Rectal smooth muscle tissue (tissue), 1 donor: Measurements from ENCODE around the gene HLCS.

Experiments
- H3K27ac ChIP-seq: one replicate; pipeline ENCODE4 v1.7.0; 2013; ENCODE audit warnings: low read depth, low read length, inconsistent platforms
- H3K27me3 ChIP-seq: one replicate; pipeline ENCODE4 v1.7.0; 2013; ENCODE audit warnings: low read length; ENCODE audit not compliant: control insufficient read depth, insufficient read depth
- H3K36me3 ChIP-seq: one replicate; pipeline ENCODE4 v1.7.0; 2013; ENCODE audit warnings: low read length; ENCODE audit not compliant: control insufficient read depth, insufficient read depth
- H3K4me1 ChIP-seq: one replicate; pipeline ENCODE4 v1.7.0; 2013; ENCODE audit warnings: low read length; ENCODE audit not compliant: control insufficient read depth, insufficient read depth
- H3K4me3 ChIP-seq: one replicate; pipeline ENCODE4 v1.7.0; 2013; ENCODE audit warnings: low read length
- H3K9ac ChIP-seq: one replicate; pipeline ENCODE4 v1.7.0; 2013; ENCODE audit warnings: low read length

HLCS gene

GRCh38 chr21:36850372-36850771 lies 116.1 kb downstream of the HLCS start:
- Histone ChIP-seq H3K27ac (no peak overlapping the region), H3K4me1 (no peaks in the 10 kb centered on the region), H3K4me3 (no peak overlapping the region), H3K27me3 (no peaks in the 10 kb centered on the region), H3K9ac (no peak overlapping the region), H3K36me3 (no peaks in the 10 kb centered on the region)

GRCh38 chr21:36849461-36850105 lies 116.9 kb downstream of the HLCS start:
- Histone ChIP-seq H3K27ac (no peak overlapping the region), H3K36me3 (no peaks in the 10 kb centered on the region), H3K9ac (no peak overlapping the region), H3K4me3 (no peak overlapping the region), H3K27me3 (no peaks in the 10 kb centered on the region), H3K4me1 (no peaks in the 10 kb centered on the region)

DNA sequence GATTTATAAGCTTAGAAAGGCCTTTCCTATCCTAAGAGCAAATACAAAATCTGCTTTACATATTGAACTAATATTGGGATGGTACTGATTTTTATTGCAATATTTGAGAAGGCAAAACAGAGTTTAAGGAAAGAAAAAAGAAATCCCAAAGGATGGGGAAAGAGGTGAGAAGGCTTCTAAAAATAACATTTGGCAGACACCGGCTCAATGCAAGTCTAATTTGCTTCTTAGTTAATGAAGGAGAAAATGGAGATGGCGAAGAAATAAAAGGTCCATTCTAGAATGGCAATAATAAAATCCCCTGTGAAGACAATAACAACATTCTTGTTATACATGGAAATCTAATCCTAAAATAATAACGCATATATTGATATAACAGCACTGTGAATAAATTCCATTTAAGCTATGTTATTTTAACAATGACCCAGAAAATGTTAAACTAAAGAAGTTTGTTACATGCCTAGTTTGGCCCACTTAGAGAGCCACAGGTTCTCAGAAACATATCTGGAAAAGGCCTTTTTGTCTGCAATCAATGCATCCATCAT lies 117.7 kb downstream of the HLCS start:
- H3K27me3 ChIP-seq: no peaks in the 10 kb centered on the region

DNA sequence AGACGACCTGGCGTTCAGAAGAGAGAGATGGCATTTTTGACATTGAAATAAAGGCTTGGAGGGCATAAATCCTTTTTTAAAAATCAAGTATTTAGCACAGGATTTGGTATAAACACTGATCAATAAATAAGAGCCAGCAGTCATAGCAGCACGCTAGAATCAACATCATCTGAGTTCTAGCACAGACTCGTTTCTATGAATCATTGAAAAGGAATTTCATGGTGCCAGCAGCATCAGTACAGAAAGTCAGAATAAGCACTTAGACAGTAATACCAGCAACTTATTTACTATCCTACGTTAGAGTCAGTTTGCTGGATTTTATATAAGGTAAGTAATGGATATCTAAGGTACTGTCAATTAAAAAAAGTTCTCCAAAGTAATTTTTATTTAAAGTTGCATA lies 119.3 kb downstream of the HLCS start:
- H3K27me3 ChIP-seq: no peaks in the 10 kb centered on the region
- H3K9ac ChIP-seq: no peak overlapping the region
- no peak overlapping the region for H3K4me3 ChIP-seq
- H3K27ac ChIP-seq: no peak overlapping the region
- no peaks in the 10 kb centered on the region for H3K4me1 ChIP-seq
- no peaks in the 10 kb centered on the region for H3K36me3 ChIP-seq

More for the DNA sequence above, 117.7 kb downstream of the HLCS start:
- Histone ChIP-seq H3K4me1 (no peaks in the 10 kb centered on the region), H3K27ac (no peak overlapping the region), H3K9ac (no peak overlapping the region), H3K4me3 (no peak overlapping the region), H3K36me3 (no peaks in the 10 kb centered on the region)

DNA sequence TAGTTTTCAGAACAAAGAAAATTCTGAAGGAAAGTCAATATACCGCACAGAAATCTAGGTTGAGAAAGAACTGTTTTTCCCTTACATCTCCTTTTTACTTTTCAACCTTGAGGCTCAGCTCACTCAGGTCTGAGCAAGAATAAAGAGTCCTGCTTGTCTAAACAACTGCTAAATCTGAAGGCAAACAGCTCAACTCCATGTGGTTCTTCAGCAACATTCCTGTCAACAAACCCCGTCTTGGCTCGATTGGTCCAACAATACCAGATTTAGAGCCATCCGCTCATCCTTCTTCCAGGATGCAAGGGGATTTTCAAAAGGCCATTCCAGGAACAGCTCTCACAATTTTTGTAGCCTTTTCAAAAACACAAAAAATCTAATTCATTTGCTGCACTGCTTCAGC lies 119.8 kb downstream of the HLCS start:
- Histone ChIP-seq H3K36me3 (no peaks in the 10 kb centered on the region), H3K27me3 (no peaks in the 10 kb centered on the region), H3K27ac (no peak overlapping the region), H3K9ac (no peak overlapping the region), H3K4me3 (no peak overlapping the region), H3K4me1 (no peaks in the 10 kb centered on the region)

- Histone ChIP-seq H3K9ac (no peak overlapping the region), H3K27ac (no peak overlapping the region), H3K4me1 (no peaks in the 10 kb centered on the region), H3K27me3 (no peaks in the 10 kb centered on the region), H3K36me3 (no peaks in the 10 kb centered on the region), H3K4me3 (no peak overlapping the region)
Observed at GRCh38 chr21:36845790-36846189, 120.7 kb downstream of the HLCS start.

DNA sequence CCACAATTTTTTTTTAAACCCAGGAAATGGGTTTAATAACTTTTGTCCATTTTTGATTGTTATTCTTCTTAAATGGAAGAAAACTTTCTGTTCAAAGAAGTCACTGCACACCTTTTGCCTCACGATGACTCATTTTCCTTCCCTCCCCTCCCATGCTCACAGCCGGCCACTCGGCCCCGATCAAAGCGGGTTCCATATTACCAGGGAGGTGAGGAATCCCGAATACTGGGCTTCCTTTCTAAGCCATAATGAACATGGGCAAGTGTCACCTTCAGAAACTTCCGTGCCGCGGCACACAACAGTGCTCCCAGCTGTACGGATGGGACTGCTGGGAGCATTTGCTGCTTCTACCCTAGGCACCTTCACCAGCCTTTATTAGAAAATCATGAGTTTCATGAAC lies 121.4 kb downstream of the HLCS start:
- Histone ChIP-seq H3K4me1 (no peaks in the 10 kb centered on the region), H3K27ac (no peak overlapping the region), H3K36me3 (no peaks in the 10 kb centered on the region), H3K4me3 (no peak overlapping the region), H3K9ac (no peak overlapping the region), H3K27me3 (no peaks in the 10 kb centered on the region)

DNA sequence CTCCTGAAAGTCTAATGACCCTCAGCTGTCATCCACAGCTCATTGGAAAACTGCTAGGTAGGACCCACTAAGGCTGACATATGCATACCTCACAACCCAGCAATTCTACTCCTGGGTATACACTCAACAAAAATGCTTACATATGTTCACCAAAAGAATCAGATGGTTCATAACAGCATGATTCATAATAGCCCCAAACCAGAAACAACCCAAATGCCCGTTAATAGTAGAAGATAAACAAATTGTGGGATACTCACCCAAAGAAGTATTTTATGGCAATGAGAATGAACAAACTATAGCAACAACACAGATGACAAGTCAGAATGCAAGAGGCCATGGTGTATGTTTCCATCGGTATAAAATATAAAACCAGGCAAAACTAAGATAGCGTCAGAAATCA lies 124.6 kb downstream of the HLCS start:
- H3K36me3 ChIP-seq: no peaks in the 10 kb centered on the region
- no peak overlapping the region for H3K27ac ChIP-seq
- H3K4me1 ChIP-seq: no peaks in the 10 kb centered on the region
- H3K9ac ChIP-seq: no peak overlapping the region
- H3K27me3 ChIP-seq: no peaks in the 10 kb centered on the region
- H3K4me3 ChIP-seq: no peak overlapping the region

DNA sequence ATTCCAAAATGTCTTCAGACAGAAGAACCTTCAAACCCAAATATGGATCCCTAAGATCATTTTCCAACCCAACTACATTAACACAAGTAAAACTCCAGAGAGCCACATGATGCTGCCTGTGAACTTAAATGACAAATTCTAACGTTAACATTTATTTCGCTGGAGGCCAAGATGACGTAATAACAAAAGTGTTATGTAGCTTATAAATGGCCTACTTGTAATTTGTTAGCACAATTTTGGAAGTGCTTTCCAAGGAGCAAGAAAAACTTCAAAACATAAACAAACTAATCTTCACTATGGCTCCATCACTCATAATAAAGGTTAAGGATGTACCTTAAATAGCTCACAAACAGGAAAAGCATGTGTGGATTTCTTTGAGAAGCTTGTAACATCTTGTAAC lies 126.7 kb downstream of the HLCS start:
- Histone ChIP-seq H3K27ac (no peak overlapping the region), H3K4me3 (no peak overlapping the region), H3K9ac (no peak overlapping the region), H3K4me1 (no peaks in the 10 kb centered on the region), H3K27me3 (no peaks in the 10 kb centered on the region), H3K36me3 (no peaks in the 10 kb centered on the region)

DNA sequence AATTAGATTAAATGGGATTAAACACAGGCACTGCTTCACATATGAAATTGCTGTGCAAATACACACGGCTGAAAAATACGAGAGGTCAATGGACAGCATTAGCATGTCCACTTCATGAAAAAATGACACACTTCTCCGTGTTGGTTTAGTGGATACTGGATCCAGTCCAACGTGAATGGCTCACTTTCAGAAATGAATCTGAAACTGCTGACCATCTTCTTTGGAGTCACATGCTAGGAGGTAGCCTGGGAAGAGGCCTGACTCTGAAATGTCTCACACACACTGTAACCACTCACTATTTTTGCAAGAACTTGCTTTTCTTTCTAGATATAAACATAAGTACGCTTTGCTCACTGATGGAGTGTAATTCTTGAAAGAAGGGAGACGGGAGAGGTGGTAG lies 127.3 kb downstream of the HLCS start:
- Histone ChIP-seq H3K4me1 (no peaks in the 10 kb centered on the region), H3K9ac (no peak overlapping the region), H3K27ac (no peak overlapping the region), H3K27me3 (no peaks in the 10 kb centered on the region), H3K36me3 (no peaks in the 10 kb centered on the region), H3K4me3 (no peak overlapping the region)

DNA sequence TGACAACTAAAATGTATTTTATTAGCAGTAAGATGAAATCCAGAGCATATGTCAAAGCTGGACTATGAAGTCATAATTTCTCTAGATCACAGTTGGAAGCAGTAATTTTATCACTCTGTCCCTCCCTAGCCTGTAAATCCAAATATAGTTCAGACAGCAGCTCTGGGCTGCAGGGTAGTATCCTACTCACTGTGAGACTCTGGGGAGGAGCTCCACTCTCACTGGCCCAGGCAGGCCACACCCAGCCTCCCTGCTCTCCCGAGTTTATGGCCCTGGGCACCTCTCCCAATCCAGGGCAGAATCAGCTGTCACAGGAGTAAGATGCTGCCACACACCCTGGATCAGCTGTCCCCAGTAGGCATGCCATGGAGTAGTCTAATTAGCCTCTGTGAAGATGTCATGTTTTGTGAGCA lies 131.1 kb downstream of the HLCS start:
- H3K4me1 ChIP-seq: no peaks in the 10 kb centered on the region
- no peak overlapping the region for H3K27ac ChIP-seq
- H3K4me3 ChIP-seq: no peak overlapping the region
- no peak overlapping the region for H3K9ac ChIP-seq
- H3K27me3 ChIP-seq: no peaks in the 10 kb centered on the region
- no peaks in the 10 kb centered on the region for H3K36me3 ChIP-seq

- no peaks in the 10 kb centered on the region for H3K4me1 ChIP-seq
- H3K4me3 ChIP-seq: no peak overlapping the region
- no peaks in the 10 kb centered on the region for H3K27me3 ChIP-seq
- no peak overlapping the region for H3K27ac ChIP-seq
- H3K36me3 ChIP-seq: no peaks in the 10 kb centered on the region
- H3K9ac ChIP-seq: no peak overlapping the region
Observed at GRCh38 chr21:36834192-36834591, 132.3 kb downstream of the HLCS start.

DNA sequence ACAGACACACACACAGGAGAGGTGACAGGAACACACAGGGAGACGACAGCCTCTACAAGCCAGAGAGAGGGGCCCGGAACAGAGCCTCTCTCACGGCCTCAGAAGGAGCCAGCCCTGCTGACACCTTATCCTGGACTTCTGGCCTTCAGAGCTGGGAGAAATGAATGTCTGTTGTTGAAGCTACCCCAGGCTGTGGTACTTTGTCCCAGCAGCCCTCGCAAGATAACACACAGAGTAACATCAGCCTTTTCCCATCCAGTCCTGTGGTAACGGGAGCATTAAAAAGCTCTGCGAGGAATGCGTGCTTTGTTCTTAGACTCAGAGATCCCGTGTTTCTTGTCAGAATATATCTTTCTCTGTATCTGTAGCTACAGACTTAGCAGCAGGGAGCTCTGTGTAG lies 136.4 kb downstream of the HLCS start:
- Histone ChIP-seq H3K4me1 (no peaks in the 10 kb centered on the region), H3K27me3 (no peaks in the 10 kb centered on the region), H3K4me3 (no peak overlapping the region), H3K27ac (no peak overlapping the region), H3K9ac (no peak overlapping the region), H3K36me3 (no peaks in the 10 kb centered on the region)
